NCI-H146 treated with DMSO at 0.1 percent for 48 hours (cell line): ENCODE results near the gene LRP1-AS.

Source experiments
- DNase-seq: peaks from one replicate; lab custom pipeline; 2025; ENCODE audit not compliant: unreplicated experiment; lab: John Stamatoyannopoulos, UW

The LRP1-AS gene

GRCh38 chr12:57160741-57161140 lies 13.3 kb upstream of the LRP1-AS start:
- no peak for DNase-seq

- DNase-seq = no peak
Observed at GRCh38 chr12:57160040-57160439, 12.6 kb upstream of the LRP1-AS start.

- no peak for DNase-seq
Observed at GRCh38 chr12:57159311-57159710, 11.9 kb upstream of the LRP1-AS start.

GRCh38 chr12:57158665-57159064 lies 11.2 kb upstream of the LRP1-AS start:
- DNase-seq = no peak

- no peak for DNase-seq
Observed at GRCh38 chr12:57158186-57158585, 10.8 kb upstream of the LRP1-AS start.

GRCh38 chr12:57157588-57158173 lies 10.3 kb upstream of the LRP1-AS start:
- DNase-seq = no peak

- no peak for DNase-seq
Observed at GRCh38 chr12:57156701-57157403, 9.4 kb upstream of the LRP1-AS start.

- no peak for DNase-seq
Observed at GRCh38 chr12:57154804-57155434, 7.5 kb upstream of the LRP1-AS start.

- no peak for DNase-seq
Observed at GRCh38 chr12:57154076-57154475, 6.7 kb upstream of the LRP1-AS start.

GRCh38 chr12:57153415-57153997 lies 6.1 kb upstream of the LRP1-AS start:
- DNase-seq = no peak

GRCh38 chr12:57152639-57153038 lies 5.2 kb upstream of the LRP1-AS start:
- DNase-seq = no peak

GRCh38 chr12:57151741-57152630 lies 4.6 kb upstream of the LRP1-AS start:
- no peak for DNase-seq

- DNase-seq = no peak
Observed at GRCh38 chr12:57150400-57151000, 3.1 kb upstream of the LRP1-AS start.

- no peak for DNase-seq
Observed at GRCh38 chr12:57149245-57149900, 2.0 kb upstream of the LRP1-AS start.

GRCh38 chr12:57148469-57149244 lies 1.2 kb upstream of the LRP1-AS start:
- no peak for DNase-seq

- no peak for DNase-seq
Observed at GRCh38 chr12:57146092-57146491, 1.3 kb downstream of the LRP1-AS start.

- DNase-seq = no peak
Observed at GRCh38 chr12:57145460-57146059, 1.9 kb downstream of the LRP1-AS start.

GRCh38 chr12:57143454-57143853 lies 4.0 kb downstream of the LRP1-AS start:
- DNase-seq = no peak

- DNase-seq = no peak
Observed at GRCh38 chr12:57142727-57143126, 4.7 kb downstream of the LRP1-AS start.
